Uterus (tissue), 2 donors: ENCODE results near the gene AFDN.

Experiments used
- CTCF ChIP-seq, 4 experiments: fragments of 200-600 bp in 2 of 4; fragments of 450-650 bp in 2 of 4; sonication (generic) in 2 of 4; IDR thresholded peaks; one replicate each; pipeline ENCODE4 v1.5.1; 2016 to 2019; ENCODE audit warnings: antibody characterized with exemption in 4 of 4, mild to moderate bottlenecking in 2 of 4, moderate library complexity in 1 of 4
- POLR2A ChIP-seq, 2 donors: fragments of 450-650 bp; IDR thresholded peaks; one replicate each; pipeline ENCODE4 v1.6.1; 2016; ENCODE audit warnings: antibody characterized with exemption in 2 of 2, mild to moderate bottlenecking in 1 of 2, moderate library complexity in 1 of 2

DNA sequence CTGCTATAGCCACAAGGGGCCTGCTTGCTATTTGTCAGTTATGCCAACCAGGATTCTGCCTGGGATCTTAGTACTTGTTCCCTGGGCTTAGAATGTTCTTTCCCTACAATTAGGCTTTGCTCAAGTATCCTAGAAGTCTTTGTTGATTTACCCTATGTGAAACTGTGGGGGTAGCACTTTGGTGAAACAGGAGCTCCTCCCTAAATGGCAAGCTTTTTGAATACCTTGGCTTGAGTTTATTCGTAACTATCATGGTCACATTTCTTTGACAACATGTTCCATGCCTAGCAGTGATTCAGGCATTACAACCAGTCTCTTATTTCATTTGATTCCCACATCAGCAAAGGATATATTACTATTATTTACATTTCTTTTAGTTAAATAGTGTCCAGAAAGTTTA, 21.2 kb downstream of the AFDN start:
- no peak for TF ChIP-seq CTCF (IDR thresholded peaks at IDR 0.05)
- no peak for TF ChIP-seq POLR2A (IDR thresholded peaks at IDR 0.05)
